ENCODE measurements around the gene HNF1B. TPM values are rescaled to one million over a fixed set of nuclear protein-coding genes. Genes with fewer than 3 reads are reported as not detected.

HNF1B gene
- polyA plus RNA-seq, 1 of the 3 experiments (the other 2 are of a cell fraction): not detected

- ChIA-PET CTCF (no interaction called here), POLR2A (no interaction called here)
- Histone ChIP-seq H3K9ac (no peak overlapping the region), H3K36me3 (replicated peaks in 1 of 2; ENCODE audit: control insufficient read depth in 1 of 2, insufficient read depth in 2 of 2, low read length in 1 of 2) (no peaks in the 10 kb centered on the region), H3K4me2 (no peak overlapping the region), H3K4me1 (ENCODE audit: control insufficient read depth in 1 of 2, insufficient read depth in 2 of 2, low read depth in 1 of 2, low read length in 1 of 2) (peaks cover 0 to 6% of the 10 kb centered on the region in 2 experiments; a peak in 2 of 4 replicates), H3K27ac (ENCODE audit: low read depth in 2 of 2, low read length in 1 of 2) (no peak overlapping the region), H4K20me1 (ENCODE audit: insufficient read depth) (no peaks in the 10 kb centered on the region), H3K9me3 (no peaks in the 10 kb centered on the region), H3F3A (replicated peaks; ENCODE audit: insufficient read depth) (no peaks in the 10 kb centered on the region), H3K79me2 (ENCODE audit: insufficient read depth) (no peaks in the 10 kb centered on the region), H3K4me3 (ENCODE audit: low read depth in 2 of 2, low read length in 1 of 2) (no peak overlapping the region), H2AFZ (ENCODE audit: low read depth) (no peak overlapping the region), H3K27me3 (ENCODE audit: insufficient read depth) (no peaks in the 10 kb centered on the region), H3K9me2 (no peaks in the 10 kb centered on the region)
- 5% methylated on average over 1 of the region's 1 CpG for WGBS (ENCODE audit: low lambda C conversion rate)
- DNase-seq: no peak
- TF ChIP-seq EP300 (IDR thresholded peaks at IDR 0.05; ENCODE audit: borderline replicate concordance in 1 of 2, low read depth in 1 of 2, low read length in 1 of 2) (no peak), RCOR1 (IDR thresholded peaks at IDR 0.05; ENCODE audit: low read length) (no peak), MAX (IDR thresholded peaks at IDR 0.05; ENCODE audit: low read depth) (no peak), TCF12 (IDR thresholded peaks at IDR 0.05) (no peak), CHD2 (IDR thresholded peaks at IDR 0.05; ENCODE audit: low read length, partially characterized antibody) (no peak), NRF1 (IDR thresholded peaks at IDR 0.05; ENCODE audit: low read depth, low read length) (no peak), RAD21 (IDR thresholded peaks at IDR 0.05; ENCODE audit: low read length) (no peak), JUND (IDR thresholded peaks at IDR 0.05) (no peak), ELF1 (IDR thresholded peaks at IDR 0.05) (no peak), GABPA (IDR thresholded peaks at IDR 0.05; ENCODE audit: low read depth) (no peak), CTCF (IDR thresholded peaks at IDR 0.05) (no peak), POLR2AphosphoS5 (IDR thresholded peaks at IDR 0.05; ENCODE audit: low read depth, low read length) (no peak)
- TF ChIP-seq, protein P1, sequence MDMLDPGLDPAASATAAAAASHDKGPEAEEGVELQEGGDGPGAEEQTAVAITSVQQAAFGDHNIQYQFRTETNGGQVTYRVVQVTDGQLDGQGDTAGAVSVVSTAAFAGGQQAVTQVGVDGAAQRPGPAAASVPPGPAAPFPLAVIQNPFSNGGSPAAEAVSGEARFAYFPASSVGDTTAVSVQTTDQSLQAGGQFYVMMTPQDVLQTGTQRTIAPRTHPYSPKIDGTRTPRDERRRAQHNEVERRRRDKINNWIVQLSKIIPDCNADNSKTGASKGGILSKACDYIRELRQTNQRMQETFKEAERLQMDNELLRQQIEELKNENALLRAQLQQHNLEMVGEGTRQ (IDR thresholded peaks at IDR 0.05; ENCODE audit: borderline replicate concordance, low read depth, low read length): no peak
Measured at GRCh38 chr17:37788526-37788925, 43.7 kb upstream of the HNF1B start.

DNA sequence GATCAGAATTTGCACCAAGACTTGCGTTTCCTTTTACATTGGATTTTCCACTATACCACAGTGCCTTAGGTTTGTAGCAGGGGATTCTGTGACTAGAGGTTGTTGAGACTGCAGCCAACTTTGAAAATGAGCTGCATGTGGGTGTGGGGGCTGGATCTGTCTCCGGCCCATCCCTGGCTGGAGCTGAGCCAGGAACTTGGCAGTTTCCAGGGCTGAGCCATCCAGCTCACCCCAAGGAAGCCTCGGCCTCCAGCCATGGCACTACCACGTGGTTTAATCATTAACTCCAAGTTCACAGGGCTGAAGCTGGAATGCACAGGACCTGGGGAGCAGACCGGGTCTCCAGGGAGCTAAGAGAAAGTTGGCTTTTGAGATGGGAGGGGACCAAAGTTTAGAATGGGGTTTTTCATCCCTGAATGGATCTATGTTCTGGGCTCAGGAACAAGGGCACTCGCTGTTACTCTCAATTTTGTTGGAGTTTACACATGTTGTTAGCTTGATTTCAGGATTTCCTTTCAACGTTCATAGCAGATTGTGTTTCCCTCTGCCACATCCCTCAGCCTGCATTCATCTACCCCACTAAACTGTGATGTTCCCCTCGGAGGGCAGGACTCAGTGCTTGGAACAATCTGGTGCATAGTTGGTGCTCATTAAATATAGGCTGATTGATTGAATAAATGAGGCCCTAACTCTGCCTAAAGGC lies 42.3 kb upstream of the HNF1B start:
- no peak overlapping the region for H3K4me3 ChIP-seq (ENCODE audit: low read depth in 2 of 2, low read length in 1 of 2)
- no peaks in the 10 kb centered on the region for H3K9me3 ChIP-seq
- TF ChIP-seq NFIC (IDR thresholded peaks at IDR 0.05; ENCODE audit: borderline replicate concordance) (peak; percentile 36), FOSL2 (IDR thresholded peaks at IDR 0.05; ENCODE audit: borderline replicate concordance, low read depth) (no peak), MAX (IDR thresholded peaks at IDR 0.05; ENCODE audit: low read depth) (0 out of 2 replicates have a peak, but pooled peaks have one; percentile 41)
- H4K20me1 ChIP-seq (ENCODE audit: insufficient read depth): no peaks in the 10 kb centered on the region
- no peaks in the 10 kb centered on the region for H3K27me3 ChIP-seq (ENCODE audit: insufficient read depth)
- 20% methylated on average over 4 of the region's 8 CpGs for WGBS (ENCODE audit: low lambda C conversion rate)
- DNase-seq: no peak
- no peaks in the 10 kb centered on the region for H3K9me2 ChIP-seq
- H3F3A ChIP-seq (replicated peaks; ENCODE audit: insufficient read depth): no peaks in the 10 kb centered on the region
- H3K4me2 ChIP-seq: 0 out of 2 replicates have a peak overlapping the region, but pooled peaks have one; percentile 35
- H3K9ac ChIP-seq: no peak overlapping the region
- no peaks in the 10 kb centered on the region for H3K36me3 ChIP-seq (replicated peaks in 1 of 2; ENCODE audit: control insufficient read depth in 1 of 2, insufficient read depth in 2 of 2, low read length in 1 of 2)
- H3K4me1 ChIP-seq (ENCODE audit: control insufficient read depth in 1 of 2, insufficient read depth in 2 of 2, low read depth in 1 of 2, low read length in 1 of 2): peaks cover 0 to 6% of the 10 kb centered on the region in 2 experiments; a peak in 2 of 4 replicates
- POLR2A ChIA-PET: no interaction called here
- no peaks in the 10 kb centered on the region for H3K79me2 ChIP-seq (ENCODE audit: insufficient read depth)
- CTCF ChIA-PET: interaction anchor here (0.9 kb wide), 1 partner anchor 29 kb away, joined by 4 read pairs; no protein-coding TSS in a partner anchor
- 0 out of 2 replicates have a peak overlapping the region, but pooled peaks have one; percentile 9 for H2AFZ ChIP-seq (ENCODE audit: low read depth)
- no peak overlapping the region for H3K27ac ChIP-seq (ENCODE audit: low read depth in 2 of 2, low read length in 1 of 2)

All from SK-N-SH (cell line).